Measurements from ENCODE around the gene PIK3C2G.

Gene PIK3C2G

DNA sequence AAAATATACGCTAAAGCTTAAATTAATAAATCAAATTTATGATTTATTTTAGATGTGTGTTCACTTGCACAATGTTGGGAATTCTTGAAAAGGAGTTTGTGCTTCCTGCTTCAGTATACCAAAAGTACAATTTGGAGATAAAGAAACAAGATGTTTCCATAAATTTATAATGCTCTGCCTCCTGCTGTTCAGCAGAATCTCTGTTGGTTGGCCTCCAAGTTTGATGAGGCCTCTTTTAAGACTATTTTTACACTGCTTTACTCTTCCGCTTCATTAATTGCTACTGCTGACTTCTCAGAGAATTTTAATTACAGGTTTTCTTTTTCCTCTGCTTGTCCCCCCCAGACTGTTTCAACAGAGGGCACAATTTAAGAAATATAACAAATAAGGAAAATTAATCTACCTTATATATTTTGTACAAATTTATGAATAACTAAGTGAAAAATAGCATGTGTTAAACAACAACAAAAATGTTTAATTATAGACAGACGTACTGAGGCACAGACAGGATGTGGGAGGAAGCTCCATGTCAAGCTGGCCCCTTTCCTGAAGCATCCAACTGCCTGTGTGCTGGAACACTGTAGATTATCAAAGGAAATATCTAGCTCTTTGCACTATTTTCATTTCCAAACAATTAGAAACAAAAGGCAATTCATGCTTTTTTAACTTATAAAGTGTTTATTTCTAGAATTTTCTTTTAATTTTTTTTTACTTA lies 83.9 kb downstream of the PIK3C2G start:
- no peak for DNase-seq

DNA sequence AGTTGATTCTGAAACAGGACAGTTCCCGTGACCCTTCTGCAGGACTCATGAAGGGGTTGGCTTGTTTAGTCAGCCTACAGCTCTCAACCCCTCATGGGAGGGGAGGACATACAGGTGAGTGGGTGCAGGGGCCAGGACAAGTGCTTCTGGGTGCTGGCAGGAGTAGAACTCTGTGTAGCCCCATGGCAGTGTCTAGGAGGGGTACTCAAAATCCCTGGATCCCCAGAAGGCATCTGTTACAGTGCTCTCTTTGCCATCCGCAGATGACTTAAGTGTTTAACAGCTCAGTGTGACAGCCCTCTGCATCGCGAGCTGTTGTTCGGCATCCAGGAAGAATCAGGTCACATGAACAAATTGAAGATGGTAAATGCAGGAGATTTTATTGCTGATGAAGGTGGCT lies 91.0 kb downstream of the PIK3C2G start:
- no peak for DNase-seq

DNA sequence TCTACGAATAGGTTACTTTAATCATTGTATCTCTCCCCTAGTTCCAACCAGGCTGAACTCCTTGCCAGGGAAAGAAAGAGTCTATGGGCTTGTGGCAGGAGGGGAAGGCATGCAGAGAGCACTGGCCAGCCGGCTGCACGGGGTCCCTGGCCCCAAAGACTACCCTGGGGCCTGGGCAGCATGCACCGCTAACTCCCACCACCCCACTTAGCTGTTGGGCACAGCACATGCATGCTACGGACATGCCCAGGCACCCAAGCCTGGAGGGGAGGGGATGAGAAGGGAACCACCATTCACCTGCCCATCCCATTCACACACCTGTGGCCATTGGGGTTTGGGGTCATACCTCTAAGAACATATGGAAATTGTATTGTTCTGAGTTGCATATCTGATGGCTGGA lies 94.1 kb downstream of the PIK3C2G start:
- DNase-seq, result no peak

DNA sequence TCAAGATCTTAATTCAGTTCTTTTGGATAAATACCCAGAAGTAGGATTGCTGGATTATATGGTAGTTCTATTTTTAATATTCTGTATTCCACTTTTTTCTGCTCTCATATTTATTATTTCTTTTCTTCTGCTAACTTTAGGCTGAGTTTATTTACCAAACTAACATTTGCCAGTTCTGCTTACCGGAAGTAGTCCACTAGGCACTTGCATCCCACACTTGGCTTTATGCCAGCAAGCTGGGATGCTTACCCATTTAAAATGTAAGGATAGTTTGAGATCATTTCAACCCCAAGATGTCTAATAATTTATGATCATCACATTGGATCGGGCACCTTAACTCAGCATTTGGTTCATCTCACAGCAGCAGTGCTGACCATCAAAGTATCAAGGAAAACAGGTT lies 96.8 kb downstream of the PIK3C2G start:
- DNase-seq, result no peak

DNA sequence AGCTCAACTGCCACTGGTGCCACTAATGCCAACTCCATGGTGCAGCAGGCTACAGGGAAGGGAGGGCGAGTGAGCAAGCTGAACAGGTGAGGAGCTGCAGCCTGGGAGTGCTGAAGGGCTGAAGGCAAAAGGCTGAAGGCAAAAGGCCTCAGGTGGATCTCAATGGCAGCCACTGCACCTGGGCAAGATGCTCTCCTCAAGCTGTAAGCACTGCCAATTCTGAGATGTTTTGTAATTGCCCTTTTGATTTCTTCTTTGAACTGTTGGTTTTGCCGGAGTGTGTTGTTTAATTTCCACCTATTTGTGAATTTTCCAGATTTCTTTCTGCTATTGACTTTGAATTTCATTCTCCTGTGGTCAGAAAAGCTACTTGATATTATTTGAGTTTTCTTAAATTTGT lies 97.6 kb downstream of the PIK3C2G start:
- no peak for DNase-seq

DNA sequence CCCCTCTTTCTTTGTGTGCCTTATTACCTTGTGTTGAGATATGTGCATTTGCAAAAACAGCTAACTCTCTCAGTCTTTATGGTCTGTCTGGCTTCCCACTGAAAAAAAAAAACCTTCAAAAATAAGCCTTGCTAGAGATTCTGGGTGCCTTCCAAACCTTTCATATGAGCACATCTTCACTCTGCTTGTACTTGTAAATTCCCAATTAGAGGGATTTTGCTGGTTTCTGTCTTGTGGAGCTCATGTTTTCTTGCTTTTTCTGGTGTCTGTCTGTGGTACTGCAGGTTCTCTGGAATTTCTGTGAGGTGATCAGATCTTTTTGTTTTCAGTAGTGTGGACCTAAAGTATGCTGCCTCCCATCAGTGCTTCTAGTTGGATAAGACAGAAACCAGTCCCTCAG lies 100.1 kb downstream of the PIK3C2G start:
- DNase-seq, result no peak

DNA sequence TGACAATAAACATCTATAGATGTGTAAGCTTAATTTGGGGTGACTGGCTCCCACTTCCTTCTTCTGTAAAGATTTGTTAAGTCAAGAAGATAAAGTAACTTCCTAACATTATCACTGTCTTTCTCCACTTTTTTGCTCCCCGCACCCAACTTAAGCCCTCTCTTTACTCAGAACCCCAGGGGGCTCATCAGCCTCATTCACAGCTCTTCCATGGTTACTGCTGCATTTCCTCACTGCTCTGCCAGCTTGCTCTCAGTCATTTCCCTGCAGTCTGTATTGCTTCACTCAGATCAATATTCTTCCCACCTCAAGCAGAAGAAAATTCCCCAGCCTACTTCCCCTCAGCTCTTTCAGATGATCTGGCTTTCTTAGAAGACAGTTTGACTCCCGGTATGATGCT lies 102.0 kb downstream of the PIK3C2G start:
- DNase-seq, result no peak

DNA sequence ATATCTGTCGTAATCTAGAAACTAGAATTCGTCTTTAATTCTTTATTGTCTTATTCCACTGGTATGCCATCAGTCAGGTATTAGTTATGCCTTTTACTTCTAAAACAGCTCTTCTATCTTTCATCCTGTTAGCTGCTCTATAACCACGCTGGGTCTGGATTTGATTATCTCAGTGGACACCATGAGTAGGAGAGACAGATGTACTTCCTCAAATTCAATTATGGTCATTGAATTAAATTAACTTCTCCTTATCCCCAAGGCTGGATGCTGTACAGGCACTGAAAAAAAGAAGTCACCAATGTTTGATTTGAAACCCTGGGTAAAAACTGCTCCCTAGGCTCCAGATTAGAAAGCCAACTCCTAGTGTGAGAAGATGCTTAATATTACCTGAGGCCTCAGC lies 107.3 kb downstream of the PIK3C2G start:
- DNase-seq, result no peak

DNA sequence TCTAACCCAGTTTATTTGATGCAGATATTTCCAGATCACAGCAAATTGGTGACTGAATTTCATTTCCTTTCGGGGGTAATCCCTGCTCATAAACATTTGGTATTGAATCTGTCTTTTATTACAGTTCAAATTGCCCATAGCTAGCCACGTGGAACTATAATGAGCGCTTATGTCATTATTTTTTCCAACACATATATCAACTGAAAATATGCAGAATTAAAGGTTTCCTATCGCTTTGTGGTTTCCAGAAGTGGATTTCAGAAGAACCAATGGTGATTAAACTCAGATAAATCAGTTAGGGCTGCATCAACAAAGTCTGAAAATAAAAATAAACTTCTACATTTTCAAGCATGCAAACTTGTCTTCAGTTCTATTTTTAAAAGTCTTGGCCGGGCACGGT lies 111.9 kb downstream of the PIK3C2G start:
- DNase-seq, result no peak

DNA sequence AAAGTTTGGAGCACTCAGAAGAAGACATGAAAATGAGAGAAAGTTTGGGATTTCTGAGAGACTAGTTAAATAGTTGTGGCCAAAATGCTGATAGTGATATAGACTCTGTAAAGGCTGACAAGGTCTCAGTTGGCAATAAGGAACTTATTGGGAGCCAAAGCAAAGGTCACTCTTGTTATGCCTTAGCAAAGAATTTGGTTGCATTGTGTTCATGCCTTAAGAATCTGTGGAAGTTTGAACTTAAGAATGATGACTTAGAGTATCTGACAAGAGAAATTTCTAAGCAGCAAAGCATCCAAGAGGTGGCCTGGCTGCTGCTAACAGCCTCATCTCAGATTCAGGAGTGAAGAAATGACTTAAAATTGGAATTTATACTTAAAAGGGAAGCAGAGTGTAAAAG lies 113.8 kb downstream of the PIK3C2G start:
- DNase-seq, result no peak

DNA sequence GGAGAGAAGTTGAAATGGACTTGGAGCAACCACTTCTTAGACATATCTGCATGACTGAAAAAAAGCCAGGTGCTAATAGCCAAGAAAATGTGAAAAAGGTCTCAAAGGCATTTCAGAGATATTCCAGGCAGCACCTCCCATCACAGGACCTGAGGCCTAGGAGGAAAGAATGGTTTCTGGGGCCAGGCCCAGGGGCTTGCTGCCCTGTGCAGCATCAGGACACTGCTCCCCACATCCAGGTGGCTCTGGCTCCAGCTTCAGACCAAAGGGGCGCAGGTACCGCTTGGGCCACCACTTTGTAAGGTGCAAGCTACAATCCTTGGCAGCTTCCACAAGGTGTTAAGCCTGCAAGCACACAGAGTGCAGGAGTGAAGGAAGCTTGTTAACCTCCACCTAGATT lies 114.3 kb downstream of the PIK3C2G start:
- DNase-seq, result no peak

DNA sequence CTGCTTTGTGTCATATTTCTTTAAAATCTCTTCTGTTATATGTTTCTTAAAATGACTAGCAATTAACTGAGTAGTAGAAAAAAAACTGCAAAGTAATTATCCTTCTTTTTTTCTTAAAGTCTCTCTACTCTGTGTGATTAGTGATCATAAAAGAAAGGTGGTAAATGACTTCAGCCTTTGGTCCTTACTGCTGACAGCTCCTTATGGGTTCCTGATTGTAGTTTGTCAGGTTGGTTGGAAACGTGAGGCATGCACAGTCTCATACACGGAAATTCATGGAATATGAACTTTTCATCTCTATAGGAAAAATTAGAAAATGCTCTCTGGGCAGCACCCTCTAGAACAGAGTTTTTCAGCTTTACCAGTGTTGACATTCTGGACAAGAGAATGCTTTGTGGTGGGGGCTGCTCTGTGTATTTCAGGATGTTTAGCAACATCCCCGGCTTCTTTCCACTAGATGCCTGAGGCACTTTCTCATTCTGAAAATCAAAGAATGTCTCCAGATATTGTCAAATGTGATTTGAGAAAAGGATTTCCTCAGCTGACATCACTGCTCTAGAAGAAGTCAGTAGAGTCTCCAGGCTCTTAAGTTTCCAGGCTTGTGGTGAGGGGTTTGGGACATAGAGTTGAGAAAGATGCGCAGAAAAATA lies 121.0 kb downstream of the PIK3C2G start:
- no peak for DNase-seq

DNA sequence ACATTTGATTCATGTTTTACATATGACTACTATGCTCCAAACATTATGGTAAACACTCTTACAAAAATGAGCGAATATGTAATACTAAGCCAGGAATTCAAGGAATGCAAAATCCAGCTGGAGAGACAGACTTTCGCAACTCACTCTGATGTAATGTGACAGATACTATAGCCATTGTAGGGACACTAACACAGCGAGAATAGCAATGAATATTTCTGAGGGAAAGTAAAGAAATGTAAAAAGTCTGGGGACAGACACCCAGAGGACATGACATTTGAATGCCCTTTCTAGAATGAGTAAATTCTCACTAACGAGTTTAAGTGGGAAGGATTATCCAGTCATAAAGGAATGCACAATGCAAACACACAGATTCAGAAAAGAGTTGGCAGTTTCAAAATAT lies 121.9 kb downstream of the PIK3C2G start:
- no peak for DNase-seq

DNA sequence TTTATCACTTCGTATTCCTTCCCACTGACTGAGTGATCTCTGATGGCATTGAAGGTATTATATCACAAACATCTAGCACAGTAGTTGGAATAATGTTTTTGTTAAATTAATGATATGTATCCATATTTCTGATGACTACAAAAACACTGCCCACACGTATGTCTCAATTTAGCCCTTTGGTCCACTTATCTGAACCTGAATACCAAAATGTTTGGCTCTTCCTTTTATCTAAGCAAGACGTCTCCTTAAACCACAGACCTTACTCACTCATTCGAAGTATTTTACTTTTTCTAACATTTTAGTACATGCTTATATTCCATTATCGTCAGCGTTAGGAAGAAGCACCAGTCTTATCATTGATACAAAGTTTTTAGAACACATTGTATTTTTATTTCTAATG lies 126.4 kb downstream of the PIK3C2G start:
- no peak for DNase-seq

DNA sequence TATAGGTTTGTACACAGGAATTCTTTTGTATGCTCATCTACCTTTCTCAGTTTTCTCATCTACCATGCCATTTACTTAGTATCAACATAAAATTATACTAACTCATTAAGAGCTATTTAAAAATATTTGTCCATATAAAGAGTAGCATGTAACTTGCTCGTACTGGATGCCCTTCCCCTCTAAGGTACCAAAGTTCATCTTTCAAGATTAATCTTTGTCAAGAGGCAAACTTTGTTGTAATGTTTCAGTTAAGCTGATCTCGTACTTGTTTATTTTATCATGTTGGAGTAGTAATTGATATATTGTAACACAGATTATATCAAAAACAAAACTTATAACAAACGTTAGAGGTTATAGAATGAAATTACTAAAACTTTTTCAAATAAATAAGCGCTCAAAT lies 128.5 kb downstream of the PIK3C2G start:
- no peak for DNase-seq

DNA sequence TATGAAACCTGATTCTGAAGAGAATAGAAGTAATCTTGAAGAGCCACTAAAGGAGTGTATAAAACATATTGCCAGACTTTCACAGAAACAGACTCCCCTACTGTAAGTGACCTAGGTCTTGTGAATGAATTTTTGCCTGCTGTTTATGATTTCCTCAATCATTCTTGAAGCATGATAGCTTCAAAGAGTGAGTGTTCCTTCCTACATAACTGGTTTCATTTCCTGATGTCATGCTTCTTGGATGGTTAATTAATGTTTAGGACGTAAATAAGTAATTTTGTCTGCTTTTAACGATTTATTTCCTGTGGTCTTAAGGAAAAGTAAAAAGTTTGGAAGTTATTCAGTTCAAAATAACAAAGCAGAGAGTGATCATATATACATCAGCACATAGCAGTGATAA lies 129.8 kb downstream of the PIK3C2G start:
- DNase-seq, result no peak

DNA sequence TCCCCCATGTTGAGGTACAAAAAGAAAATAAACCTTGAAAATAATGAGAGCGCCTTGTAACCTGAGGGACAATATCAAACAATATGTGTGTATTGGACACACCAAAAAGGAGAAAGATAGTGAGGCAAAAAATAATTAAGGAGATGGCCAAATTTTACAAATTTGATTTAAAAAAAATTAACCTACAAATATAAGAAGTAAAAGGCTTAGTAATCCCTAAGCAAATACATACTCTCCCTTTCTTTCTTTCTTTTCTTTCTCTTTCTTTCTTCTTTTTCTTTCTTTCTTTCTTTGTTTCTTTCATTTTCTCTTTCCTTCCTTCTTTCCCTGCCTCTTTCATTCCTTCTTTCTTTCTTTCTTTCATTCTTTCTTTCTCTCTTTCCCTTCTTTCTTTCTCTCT lies 133.4 kb downstream of the PIK3C2G start:
- no peak for DNase-seq

DNA sequence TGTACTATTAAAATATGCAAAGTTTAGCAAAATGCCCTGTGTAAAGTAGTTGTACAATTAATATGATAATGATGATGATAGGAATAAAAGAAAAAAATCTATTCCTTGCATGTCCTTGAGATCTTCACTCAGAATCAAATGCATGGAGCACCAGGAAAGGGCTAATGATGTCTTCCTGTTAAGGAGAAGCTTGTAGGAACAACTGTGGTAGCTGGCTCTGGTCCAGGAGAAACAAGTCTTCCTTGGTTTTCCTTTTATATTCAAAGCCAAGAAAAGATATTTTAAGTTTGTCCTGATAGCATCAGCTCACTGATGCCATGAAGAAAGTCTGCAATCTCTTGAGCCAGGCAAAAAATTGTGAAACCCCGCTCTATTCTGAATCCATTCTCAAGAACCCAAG lies 138.9 kb downstream of the PIK3C2G start:
- no peak for DNase-seq

DNA sequence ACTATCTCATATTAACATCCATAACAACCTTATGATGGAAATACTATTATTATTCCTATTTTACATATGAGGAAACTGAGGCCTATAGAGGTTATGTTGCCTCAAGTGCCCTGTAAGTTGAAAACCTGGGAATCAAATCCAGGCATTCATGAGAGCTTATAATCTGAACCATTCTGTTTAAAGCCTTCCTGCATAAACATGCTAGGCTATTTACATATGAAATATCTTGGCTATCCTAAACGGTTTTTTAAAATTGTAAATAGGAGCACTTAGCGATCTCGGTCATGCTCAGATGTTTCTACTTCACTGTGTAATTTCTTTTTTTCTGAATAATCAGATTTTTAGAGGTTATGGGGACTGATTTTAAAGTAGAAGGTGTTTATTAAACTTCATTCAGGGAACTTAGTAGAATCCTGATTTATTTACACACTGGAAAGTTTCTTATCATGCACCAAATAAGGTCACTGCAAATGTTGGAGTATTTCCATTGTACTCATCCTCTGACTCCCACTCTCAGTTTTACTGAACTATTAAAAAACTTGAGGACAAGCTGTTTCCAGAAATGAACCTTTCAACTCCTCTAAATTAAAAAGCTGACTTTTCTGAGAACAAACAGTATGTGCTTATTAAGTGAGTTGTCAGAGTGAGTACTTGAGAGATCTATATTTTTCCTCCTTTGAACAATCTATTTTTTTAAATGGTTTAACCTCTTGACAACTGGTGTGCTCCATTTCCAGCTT lies 141.7 kb downstream of the PIK3C2G start:
- DNase-seq, result no peak

DNA sequence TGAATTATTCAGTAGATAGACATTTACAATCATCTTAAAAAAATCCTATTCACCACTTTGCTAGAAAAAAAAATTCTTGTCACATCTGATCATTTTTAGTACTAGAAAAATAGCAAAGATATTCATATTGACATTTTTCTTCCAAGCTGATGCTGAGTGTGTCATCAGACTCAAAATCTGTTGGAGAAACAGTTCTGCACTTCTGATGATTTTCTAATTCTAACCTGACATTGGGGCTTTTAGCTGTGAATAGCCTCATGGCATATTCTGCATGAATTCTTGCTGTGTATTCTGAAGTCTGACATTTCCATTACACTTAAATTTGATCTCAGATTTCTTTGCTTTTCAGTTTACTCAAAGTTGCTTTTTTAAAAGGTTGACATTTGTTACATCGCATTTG lies 150.1 kb downstream of the PIK3C2G start:
- no peak for DNase-seq

DNA sequence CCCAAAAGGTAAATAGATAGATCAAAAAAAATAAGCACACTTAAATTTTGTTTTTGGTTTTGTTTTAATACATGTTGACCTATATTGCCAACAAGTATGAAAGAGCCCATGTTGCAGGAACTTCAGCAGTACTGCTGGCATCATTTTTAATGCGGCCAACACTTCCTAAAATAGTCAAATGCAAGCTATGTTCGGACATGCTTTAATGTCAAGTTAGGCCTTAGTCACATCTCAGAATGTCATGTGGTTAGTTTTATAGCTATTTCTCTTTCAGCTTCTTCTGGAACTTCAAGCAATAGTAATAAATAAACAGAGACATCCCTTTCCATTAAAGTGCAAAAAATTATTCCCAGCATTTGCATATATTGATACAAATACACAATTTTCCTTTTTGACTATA lies 153.4 kb downstream of the PIK3C2G start:
- DNase-seq, result no peak

DNA sequence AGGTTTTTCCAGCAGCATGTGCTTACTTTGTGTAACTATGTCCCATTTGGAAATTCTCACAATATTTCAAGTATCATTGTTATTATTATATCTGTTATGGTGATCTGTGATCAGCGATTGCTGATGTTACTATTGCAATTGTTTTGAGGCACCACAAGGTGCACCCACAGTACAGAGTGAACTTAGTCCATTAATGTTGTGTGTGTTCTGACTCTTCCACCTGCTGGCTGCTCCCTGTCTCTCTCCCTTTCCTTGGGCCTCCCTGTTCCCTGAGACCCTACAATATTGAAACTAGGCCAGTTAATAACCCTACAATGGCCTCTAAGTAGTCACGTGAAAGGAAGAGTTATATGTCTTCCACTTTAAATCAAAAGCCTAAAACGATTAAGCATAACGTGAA lies 153.9 kb downstream of the PIK3C2G start:
- DNase-seq, result no peak

DNA sequence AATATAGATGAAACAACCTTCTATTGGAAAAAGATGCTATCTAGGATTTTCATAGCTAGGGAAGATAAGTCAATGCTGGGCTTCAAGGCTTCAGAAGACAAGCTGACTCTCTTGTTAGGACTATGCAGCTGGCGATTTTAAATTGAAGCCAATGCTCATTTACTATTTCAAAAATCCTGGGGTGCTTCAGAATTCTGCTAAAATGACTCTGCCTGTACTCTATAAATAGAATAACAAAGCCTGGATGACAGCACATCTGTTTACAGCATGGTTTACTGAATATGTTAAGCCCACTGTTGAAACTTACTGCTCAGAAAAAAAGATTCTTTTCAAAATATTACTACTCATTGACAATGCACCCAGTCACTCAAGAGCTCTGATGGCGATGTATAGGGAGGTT lies 155.1 kb downstream of the PIK3C2G start:
- DNase-seq, result no peak

DNA sequence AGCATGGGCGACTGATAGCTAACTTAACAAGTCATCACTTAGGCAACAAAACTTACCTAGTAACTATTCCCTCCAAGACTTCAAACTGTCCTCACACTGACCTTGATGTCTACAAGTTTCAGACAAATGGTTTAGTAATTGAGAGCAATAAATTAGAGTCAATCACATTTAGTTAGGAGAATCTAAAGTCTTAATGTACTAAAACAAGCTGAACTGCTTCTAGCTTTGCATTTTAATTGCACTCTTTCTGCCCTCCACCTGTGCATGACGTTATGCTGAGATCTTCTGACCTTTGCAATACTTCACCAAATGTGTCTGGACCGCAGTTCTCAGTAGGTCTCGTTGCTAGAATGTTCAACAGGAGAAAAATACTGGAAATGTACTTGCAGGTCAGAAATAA lies 158.0 kb downstream of the PIK3C2G start:
- DNase-seq, result no peak

Measured in effector CD4-positive, alpha-beta T cell (primary cell).